GM21390 (cell line): ENCODE measurements around the gene PARD3.

Experiments
- ATAC-seq: cut with Tn5 transposase; IDR thresholded peaks from one replicate; pipeline ENCODE4 v1.9.1; 2021; ENCODE audit not compliant: unreplicated experiment

PARD3 gene

DNA sequence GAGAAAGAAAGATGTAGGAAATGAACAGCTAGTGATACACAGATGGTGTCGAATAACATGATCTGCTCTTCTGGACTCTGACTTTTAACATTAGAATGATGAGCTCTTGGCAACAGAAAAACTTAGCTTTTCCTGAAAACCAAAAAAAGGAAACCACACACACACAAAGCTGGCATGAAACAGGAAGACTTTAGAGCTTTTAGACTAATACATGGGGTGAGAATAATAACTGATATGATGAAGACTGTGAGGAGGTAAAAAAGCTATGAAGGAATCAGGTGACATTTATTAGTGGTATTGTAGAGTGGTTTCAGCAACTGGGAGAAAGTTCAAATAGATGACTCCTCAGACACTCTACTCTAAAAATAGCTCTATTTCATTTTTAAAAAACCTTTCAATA is 491.9 kb downstream of the PARD3 start:
- no peak for ATAC-seq

DNA sequence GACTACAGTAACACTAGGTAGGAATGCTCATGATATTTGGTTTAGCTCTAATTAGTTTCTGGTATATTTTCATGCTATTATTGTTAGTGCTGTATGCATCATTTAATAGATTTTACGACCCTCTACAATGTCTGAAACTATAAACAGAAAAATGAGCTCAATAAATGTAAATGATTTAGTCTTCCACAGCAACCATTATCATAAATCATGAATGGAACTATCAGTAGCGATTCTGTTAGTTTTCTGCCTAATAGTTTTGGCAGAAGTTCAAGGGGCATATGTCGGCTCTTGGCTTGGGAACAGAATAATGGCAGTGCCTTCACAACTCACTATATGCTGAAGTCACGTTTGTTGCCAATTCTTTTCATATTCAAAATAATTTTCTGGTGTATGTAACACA is 494.8 kb downstream of the PARD3 start:
- no peak for ATAC-seq

DNA sequence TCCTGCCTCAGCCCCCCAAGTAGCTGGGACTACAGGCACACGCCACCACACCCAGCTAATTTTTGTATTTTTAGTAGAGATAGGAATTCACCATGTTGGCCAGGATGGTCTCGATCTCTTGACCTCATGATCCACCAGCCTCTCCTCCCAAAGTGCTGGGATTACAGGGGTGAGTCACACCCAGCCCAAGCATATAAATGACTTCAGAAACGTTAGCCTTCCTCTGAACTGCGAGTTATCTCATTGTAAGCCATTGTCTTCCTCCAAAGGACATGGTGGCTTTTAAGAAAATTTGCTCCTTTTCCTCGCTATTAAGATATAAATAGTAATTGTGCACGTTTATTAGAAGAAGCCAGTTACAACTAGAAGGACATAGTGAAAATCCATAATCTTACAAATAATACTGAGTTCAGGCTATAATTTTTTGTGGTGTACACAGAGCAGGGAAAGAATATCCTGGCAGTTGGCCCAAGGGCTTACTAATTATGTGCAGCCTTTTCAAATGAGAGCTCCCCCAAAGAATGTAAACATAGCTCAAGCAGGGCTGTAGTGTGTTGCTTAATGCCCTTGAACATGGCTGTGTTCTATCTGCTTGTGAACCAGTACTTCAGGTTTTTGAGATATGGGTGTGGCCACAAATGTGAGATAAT is 495.8 kb downstream of the PARD3 start:
- ATAC-seq = no peak

DNA sequence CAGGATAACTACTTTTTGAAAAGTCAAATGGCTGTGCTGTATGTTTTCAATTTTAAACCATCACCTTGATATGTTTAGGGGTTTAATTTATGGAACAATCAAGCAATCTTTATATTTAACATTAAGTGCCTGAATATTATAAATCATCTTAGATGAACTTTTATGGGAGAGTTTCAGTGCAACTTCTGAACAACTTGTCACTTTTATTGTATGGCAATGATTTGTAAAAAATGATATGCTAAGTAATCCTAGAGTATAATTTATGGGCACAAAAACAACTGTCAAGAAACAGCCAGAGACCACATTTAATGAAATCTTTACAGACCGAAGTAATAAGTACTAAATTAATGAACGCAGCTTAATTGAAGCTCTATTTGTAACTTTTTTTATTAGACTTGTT is 498.9 kb downstream of the PARD3 start:
- no peak for ATAC-seq

DNA sequence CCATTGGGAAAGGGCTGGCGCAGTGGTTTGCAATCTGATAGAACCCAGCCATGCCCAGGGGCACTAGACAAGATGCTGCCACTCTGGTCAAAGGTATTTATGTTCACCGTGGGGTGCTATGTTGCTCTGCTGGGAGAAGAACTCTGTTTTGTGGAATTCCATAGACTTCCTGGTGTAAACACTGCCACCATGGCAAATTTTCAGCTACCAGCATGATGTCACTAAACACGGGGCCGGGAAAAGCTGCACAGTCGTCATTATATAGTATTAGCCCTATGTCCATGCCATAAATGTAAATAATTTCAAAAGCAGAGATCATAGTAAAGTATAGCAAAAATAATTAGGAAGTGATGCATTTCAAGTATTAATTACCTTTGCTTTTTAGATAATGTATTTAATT is 500.6 kb downstream of the PARD3 start:
- ATAC-seq = no peak

DNA sequence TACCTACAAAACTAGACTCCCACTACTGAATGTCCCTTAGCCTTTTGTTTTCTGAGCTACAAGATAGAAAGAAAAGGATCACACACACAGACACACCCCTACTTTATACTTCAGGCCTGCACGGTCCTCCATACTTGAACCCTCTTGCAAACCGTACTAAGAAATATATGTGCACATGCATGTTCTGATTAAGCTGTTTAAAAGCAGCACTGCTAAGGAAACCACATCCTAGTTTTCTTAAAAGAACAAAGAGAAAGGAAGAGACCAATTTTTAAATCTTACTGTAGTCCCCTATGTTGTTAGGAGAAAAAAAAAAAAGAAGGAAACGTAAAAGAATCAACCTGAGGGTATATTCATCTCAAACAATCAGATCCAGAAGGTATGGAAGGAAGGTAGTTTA is 501.2 kb downstream of the PARD3 start:
- ATAC-seq = no peak

DNA sequence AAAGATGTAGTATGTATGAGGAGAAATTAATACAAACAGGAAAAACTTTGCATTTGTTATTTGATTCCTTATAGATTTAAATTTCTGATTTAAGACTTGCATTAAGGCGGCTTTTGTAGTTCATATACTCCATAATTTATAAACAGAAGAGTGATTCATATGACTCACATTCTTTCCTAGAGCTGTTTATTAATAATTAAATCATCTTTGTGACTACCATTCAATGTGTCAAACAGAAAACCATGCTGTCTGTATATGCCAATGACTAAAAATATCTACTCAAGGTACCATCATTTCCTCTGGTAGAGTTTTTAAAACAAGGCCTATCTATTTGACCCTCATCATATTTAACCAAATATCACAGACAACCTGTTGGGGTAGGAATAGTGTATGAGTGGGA is 501.7 kb downstream of the PARD3 start:
- ATAC-seq = no peak

DNA sequence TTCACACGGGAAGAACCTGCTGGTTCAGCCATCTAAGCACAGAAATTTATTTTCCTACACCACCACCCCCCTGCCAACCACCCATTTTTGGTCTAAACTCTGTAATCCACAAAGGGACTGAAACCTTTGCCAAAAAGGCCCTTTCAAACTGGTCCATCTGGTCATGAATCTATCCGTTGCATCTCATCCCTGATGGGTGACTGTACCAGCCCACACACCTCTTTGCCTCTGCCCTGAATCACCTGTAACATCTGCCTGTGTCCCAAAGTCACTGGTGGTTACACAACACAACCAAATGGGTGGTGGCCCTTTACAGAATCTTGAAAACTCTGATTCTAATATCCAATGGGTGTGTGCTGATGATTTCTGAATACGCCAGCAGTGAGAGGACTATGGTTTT is 503.4 kb downstream of the PARD3 start:
- ATAC-seq = no peak

DNA sequence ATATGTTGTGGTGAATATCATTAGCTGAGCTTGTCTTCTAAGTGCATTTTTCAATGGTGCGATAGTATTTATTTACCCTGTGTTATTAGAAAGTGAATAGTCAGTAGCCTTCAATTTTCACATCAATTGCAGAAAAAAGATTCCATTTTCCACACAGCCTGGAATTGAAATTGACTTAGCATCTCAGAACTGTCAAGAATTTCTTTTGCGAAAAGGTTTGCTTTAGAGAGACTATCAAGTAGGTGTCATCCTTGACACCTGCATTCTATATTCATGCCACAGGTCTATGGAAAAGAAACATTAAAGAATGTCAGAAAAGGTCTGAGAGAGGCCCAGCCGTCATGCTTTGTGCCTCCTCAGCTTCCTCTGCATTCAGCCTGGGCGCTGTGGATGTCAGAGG is 504.9 kb downstream of the PARD3 start:
- no peak for ATAC-seq

DNA sequence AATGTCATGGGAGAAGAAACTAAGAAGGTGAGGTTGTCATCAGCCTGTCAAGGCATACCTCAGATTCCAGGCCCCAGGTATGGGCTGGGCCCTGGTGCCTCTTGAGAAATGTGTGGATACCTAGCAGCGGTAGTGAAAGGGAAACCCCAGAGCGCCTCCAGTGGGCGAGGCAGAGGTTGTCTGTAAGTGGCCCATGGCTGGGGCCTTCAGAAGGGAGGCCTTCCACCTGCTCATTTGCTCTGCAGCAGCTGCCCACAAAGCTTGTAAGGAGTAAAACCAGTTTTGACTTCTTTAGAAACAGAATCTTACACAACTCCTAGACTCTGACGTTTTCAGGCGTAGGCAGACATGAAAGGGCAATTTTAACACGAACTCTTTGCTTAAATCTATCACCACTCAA is 509.9 kb downstream of the PARD3 start:
- no peak for ATAC-seq

DNA sequence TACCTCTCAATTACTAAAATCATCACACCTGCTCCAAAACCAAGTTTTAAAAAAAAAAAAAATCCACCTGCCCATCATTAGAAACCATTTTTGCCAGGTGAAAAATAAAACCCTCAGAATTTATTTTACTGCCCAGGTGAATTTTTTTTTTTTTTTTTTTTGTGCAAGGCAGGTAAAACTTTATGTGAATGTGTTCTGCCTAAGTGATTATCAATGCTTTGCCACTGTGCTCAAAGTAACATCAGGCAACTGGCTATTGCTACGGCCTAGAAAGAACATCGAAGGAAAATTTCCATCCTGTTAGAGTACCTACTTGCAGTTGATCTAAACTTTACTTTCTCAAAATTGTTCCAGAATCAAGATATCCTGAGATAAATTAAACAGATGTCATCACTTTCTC is 512.1 kb downstream of the PARD3 start:
- ATAC-seq = no peak

DNA sequence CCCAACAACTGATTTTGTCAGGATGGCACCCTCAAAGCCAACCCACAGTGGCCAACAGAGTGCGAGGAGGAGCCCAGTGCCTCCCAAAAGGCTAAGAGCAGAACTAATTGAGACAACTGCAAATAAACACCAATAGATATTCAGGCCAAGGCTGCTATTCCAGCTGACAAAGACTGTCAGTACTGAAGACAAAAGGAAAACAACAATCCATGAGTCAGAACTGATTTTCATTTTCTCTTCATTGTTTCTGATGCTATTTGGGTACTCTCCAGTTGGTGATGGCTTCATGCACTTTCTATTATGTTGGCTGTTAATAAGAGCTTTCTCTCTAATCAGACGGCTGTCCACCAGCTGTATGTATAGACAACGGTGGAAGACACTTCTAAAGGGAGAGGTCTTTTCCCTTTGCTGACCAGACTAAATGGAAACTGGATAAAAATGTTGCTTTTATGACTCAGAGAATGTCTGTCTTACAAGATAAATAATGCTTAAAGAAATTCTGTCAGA is 515.9 kb downstream of the PARD3 start:
- no peak for ATAC-seq

DNA sequence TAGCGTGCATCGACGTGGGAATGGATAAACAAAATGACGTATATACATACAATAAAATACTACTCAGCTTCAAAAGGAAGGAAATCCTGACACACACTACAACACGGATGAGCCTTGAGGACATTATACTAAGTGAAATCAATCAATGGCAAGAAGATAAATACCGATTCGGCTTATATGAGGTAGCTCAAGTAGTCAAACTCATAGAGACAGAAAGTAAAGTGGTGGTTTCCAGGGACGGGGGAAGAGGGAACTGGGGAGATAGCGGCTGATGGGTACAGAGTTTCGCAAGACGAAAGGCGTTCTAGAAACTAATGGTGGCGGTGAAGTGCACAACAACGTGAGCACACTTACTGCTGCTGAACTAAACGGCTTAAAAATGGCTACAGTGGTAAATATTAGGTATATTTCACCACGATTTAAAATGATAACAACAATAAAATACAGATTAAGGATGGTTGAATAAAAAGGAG is 516.7 kb downstream of the PARD3 start:
- no peak for ATAC-seq

DNA sequence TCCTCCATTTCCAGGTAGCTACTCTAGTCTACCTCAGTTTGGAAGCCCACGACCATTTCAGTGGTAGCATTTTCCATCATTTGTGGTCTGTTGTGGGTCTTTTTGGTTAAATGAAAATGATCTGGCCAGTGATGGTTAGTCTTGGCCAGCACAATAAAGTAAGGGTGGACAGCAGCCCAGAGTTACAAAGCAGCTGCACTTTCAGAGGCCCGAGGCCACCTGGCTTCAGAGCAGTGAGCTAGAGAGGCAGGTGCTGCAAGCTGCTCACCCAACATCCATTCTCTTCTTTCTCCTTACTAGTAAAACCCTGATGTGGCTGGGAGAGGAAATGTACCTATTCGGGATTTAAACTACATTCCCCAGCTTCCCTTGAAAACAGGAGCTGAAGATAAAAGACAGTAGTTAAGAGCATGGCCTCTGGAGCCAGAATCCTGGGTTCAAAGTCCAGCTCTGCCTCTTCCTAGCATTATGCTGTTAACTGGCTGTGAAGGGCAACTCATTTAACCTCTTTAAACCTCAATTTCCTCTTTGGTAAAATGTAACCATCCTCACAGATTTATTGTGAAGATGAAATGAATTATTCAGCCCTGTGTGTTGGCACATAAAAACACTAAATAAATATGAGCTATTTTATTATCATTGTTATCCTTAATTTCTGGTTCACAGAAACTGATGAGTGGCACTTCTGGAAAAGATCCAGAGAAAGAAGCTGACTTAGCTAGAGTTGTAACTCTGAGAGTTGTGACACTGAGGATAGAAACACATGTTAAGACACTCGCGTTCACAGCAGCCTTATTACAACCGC is 517.4 kb downstream of the PARD3 start:
- ATAC-seq = no peak

DNA sequence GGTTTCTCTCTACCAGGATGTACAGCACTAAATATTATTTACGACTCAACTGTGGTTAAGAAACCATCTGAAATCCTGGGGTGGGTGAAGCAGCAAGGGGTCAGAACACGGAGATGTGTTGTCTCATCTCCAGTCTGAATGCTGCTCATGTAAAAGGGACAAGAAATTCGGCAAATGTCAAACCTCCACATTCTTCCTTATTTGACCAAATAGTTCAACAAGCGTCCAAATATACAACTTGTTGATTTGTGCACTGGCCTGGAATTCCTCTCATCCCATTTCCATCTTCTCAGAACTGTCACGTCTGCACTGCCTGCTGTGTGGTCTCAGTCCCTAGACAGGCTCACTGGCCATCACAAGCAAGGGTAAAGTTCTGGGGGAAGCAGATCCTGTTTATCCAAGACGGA is 520.0 kb downstream of the PARD3 start:
- no peak for ATAC-seq

DNA sequence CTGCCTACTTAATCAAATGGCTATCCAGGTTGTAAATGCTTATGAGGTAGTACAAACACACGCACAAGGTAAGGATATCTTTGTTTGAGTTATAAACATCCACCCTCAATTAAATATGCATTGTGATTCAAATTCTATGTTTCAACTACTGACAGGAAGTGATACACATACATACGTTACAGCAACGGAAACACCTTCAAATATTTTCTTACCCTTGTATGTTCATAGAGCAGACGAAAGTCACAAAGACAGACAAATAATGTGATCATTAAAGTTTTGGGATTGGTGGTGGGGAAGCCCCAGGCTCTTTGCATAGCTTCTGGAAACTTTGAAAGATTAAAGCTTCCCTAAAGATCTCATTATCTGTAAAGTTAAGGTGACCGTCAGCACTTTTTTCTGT is 521.0 kb downstream of the PARD3 start:
- ATAC-seq = no peak

DNA sequence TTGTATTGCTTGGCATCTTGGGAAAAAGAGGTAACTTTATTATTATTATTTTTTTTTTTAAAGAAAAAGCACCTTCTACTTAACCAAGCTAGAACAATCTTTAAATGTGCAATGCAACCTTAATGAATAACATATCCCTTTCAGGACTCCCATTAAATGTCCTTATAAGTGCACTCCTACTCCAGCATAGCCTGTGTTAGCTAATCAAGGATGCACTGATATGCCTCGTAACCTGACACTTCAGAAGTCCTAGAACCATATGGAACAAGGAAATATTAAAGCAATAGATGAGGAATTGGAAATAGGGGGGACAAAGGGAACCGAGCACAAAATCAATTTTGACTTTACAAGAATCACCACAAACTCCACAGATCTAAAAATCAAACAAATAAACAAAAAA is 522.4 kb downstream of the PARD3 start:
- ATAC-seq = no peak

DNA sequence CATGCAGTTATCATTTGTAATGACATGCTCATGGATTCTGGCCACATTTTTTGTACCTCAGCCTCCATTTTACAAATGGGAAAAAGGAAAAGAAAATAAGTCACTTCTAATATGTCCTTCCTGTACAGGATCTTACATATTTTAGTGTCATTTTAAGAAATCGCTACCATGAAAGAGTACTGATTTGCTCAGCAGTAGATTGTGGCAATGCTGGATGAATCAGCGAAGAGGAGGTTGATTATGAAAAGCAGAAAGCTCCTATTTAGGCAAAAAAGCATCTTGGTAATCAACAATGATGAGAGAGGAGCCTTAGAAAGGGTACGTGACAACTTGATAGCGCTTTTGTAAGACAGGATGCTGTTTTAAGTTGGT is 522.9 kb downstream of the PARD3 start:
- ATAC-seq = no peak

DNA sequence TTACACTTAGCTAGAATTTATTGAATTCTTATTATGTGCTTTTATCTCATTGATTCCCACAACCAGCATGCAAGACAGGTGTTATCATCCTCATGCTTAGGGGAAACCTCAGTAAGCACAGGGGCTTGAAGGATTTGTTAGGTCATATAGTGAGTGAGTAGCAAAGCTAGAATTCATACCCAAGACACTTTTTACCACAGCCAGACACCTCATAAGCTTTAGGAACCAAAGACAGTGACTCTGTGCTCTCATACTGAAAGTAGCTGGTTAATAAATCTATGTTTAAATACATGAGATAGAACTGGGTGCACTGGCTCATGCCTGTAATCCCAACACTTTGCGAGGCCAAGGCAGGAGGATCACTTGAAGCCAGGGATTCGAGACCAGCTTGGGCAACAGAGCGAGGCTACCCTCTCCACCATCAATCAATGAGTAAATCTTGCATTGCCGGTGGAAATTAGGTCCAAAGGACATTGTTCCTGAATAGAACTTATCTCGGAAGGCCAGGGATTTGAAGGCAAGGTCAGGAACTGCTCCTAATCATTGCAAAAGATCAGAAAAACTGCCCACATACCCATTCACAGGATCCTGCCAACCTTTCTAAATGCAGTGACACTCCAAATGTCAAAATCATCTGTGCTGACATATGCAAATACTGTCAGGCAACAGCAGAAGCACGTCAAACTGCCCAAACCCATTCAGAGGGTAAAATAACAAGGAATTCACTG is 523.5 kb downstream of the PARD3 start:
- peak; percentile 65 for ATAC-seq

DNA sequence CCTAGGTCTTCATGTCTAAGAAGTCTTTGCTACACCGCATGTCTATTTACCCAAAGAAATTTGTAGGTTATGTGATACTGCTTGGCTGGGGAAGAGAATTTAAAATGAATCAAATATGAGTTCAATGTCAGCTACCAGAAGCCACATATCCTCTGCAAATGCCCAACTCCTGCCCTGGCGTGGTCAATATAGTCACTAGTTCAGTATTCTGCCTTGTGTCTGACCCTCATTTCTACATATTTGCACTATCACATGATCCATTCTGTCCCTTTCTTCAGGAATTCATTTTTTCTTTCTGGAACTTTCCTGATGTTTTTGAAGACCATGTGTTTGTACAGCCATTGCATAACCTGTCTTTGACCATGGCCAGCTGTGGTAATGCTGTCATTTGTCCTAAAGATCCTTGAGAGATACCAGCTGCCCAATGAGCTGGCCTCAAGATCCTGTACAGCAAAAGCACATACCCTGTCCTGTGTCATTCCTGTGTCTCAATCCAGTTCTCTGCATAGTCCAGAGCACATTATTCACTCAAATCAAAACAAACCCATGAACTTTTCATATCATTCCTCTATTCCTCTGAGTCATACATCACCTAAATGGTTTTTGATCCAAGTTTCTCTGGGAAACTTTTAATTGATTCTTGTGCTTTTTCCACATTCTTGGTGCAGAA is 524.5 kb downstream of the PARD3 start:
- no peak for ATAC-seq

DNA sequence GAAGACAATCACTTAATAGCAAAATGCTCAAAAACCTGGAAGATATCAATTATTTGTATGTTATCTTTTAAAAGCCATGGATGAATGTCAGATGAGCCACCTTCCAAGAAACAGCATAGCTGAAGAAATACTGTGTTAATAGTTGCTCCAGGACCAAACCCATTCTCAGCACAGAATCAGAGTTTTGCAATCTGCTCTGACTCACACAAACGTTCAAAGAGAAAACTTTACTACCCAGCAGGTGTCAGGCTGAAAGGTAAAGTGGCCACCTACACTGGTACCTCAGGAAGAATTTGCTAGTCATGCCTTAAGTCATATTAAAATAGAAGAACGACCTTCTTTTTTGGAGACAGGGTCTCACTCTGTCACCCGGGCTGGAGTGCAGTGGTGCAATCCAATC is 526.5 kb downstream of the PARD3 start:
- no peak for ATAC-seq
